ENCODE results near the gene GFER.

- TF ChIP-seq, protein P1, sequence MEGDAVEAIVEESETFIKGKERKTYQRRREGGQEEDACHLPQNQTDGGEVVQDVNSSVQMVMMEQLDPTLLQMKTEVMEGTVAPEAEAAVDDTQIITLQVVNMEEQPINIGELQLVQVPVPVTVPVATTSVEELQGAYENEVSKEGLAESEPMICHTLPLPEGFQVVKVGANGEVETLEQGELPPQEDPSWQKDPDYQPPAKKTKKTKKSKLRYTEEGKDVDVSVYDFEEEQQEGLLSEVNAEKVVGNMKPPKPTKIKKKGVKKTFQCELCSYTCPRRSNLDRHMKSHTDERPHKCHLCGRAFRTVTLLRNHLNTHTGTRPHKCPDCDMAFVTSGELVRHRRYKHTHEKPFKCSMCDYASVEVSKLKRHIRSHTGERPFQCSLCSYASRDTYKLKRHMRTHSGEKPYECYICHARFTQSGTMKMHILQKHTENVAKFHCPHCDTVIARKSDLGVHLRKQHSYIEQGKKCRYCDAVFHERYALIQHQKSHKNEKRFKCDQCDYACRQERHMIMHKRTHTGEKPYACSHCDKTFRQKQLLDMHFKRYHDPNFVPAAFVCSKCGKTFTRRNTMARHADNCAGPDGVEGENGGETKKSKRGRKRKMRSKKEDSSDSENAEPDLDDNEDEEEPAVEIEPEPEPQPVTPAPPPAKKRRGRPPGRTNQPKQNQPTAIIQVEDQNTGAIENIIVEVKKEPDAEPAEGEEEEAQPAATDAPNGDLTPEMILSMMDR (IDR thresholded peaks at IDR 0.05) = peak; percentile 90
- TF ChIP-seq EZH2 (IDR thresholded peaks at IDR 0.05; ENCODE audit: borderline replicate concordance, insufficient read depth, low read depth, low read length, poor library complexity, severe bottlenecking) = no peak
These were observed 39.4 kb downstream of the GFER start for GRCh38 chr16:2023092-2024031.
